Endodermal cell (in vitro differentiated cells): ENCODE data around the gene CD86. TPM values are rescaled to one million over a fixed set of nuclear protein-coding genes. Genes with fewer than 3 reads are reported as not detected.
"Not testable (repeated sequence)": the region's sequence is repeated elsewhere in the genome, so short reads cannot be mapped to it uniquely, and the experiment has no call there.

ENCODE experiments used
- DNase-seq: peaks from one replicate; pipeline ENCODE4 v3.0.0-alpha.2; 2017
- H3K27ac ChIP-seq: 2 replicates; pipeline ENCODE4 v1.5.1; 2013; ENCODE audit warnings: mild to moderate bottlenecking, low read depth, low read length, moderate library complexity
- H3K27me3 ChIP-seq: 2 replicates; pipeline ENCODE4 v1.6.1; 2013; ENCODE audit warnings: mild to moderate bottlenecking, low read length, moderate library complexity; ENCODE audit not compliant: insufficient read depth, control insufficient read depth, poor library complexity, severe bottlenecking
- H3K36me3 ChIP-seq: 2 replicates; pipeline ENCODE4 v1.7.0; 2013; ENCODE audit warnings: mild to moderate bottlenecking, low read length, moderate library complexity; ENCODE audit not compliant: control insufficient read depth, insufficient read depth
- H3K4me1 ChIP-seq: one replicate; pipeline ENCODE4 v1.7.0; 2013; ENCODE audit warnings: low read length; ENCODE audit not compliant: control insufficient read depth, insufficient read depth
- H3K4me3 ChIP-seq: 2 replicates; pipeline ENCODE4 v1.5.1; 2013; ENCODE audit warnings: mild to moderate bottlenecking, low read length, moderate library complexity
- H3K9ac ChIP-seq: 2 replicates; pipeline ENCODE4 v1.6.1; 2013; ENCODE audit warnings: mild to moderate bottlenecking, low read length, moderate library complexity; ENCODE audit not compliant: poor library complexity, severe bottlenecking; ENCODE audit errors: extremely low read depth
- H3K9me3 ChIP-seq: 2 replicates; pipeline ENCODE4 v1.6.1; 2013; ENCODE audit warnings: mild to moderate bottlenecking, low read length, moderate library complexity; ENCODE audit not compliant: control insufficient read depth
- H3K27ac Mint-ChIP-seq: 2 replicates; pipeline ENCODE4 v1.8.0; 2020; ENCODE audit warnings: mixed read lengths
- H3K27me3 Mint-ChIP-seq: 2 replicates; pipeline ENCODE4 v1.8.0; 2021; ENCODE audit warnings: mild to moderate bottlenecking, mixed read lengths; ENCODE audit not compliant: insufficient read depth
- H3K36me3 Mint-ChIP-seq: 2 replicates; pipeline ENCODE4 v1.8.0; 2020; ENCODE audit warnings: low read depth, mixed read lengths
- H3K4me1 Mint-ChIP-seq: 2 replicates; pipeline ENCODE4 v1.8.0; 2020; ENCODE audit warnings: mixed read lengths
- H3K4me3 Mint-ChIP-seq: 2 replicates; pipeline ENCODE4 v1.8.0; 2020; ENCODE audit warnings: mild to moderate bottlenecking, moderate library complexity, mixed read lengths
- H3K9me3 Mint-ChIP-seq: 2 replicates; pipeline ENCODE4 v1.8.0; 2020; ENCODE audit warnings: mild to moderate bottlenecking, mixed read lengths
- CTCF ChIP-seq: fragments of 200-600 bp; sonication (generic); conservative IDR thresholded peaks from 2 replicates; pipeline ENCODE4 v1.5.0; 2021; ENCODE audit warnings: antibody characterized with exemption, mild to moderate bottlenecking
- WGBS, 2 experiments: methylation state at CpG; one replicate each; pipeline versions ENCODE4 v1.1.5 to v1.1.7; 2013; ENCODE audit warnings: missing lambda C conversion rate in 2 of 2, mixed read lengths in 1 of 2; ENCODE audit not compliant: insufficient coverage in 1 of 2, insufficient read length in 1 of 2; 5-methylcytosine and 5-hydroxymethylcytosine counted together
- total RNA-seq, 2 donors: library from RNA; stranded (reverse); fragmentation: NEBNext Ultra II Directional in 1 of 2; extraction: Animal tissue kit (Norgen Biotek cat#: 25700) in 1 of 2; gene quantifications; 2 replicates in 1 of 2; 3 replicates in 1 of 2; pipeline ENCODE4 v1.2.1, GENCODE V29; 2021

The CD86 gene
- total RNA-seq, 2 donors from 2014 or later, result not detected

GRCh38 chr3:122146466-122146865 lies 91.3 kb downstream of the CD86 start:
- Histone ChIP-seq H3K27ac (no peak overlapping the region), H3K9ac (no peak overlapping the region), H3K4me1 (no peaks in the 10 kb centered on the region), H3K4me3 (no peak overlapping the region), H3K9me3 (peaks cover 11% of the 10 kb centered on the region), H3K27me3 (no peaks in the 10 kb centered on the region), H3K36me3 (no peaks in the 10 kb centered on the region)
- no peak overlapping the region for H3K4me3 Mint-ChIP-seq
- no peaks in the 10 kb centered on the region for H3K4me1 Mint-ChIP-seq
- no peak for DNase-seq
- 93 to 97% methylated on average over 3 of the region's 3 CpGs for WGBS, 2 experiments
- peaks cover 2% of the 10 kb centered on the region for H3K36me3 Mint-ChIP-seq
- no peak overlapping the region for H3K27ac Mint-ChIP-seq
- no peak for TF ChIP-seq CTCF
- no peaks in the 10 kb centered on the region for H3K27me3 Mint-ChIP-seq
- H3K9me3 Mint-ChIP-seq, result peaks cover 26% of the 10 kb centered on the region

GRCh38 chr3:122148941-122149627 lies 93.9 kb downstream of the CD86 start:
- no peak overlapping the region for H3K9ac ChIP-seq
- H3K27ac ChIP-seq, result no peak overlapping the region

GRCh38 chr3:122151480-122151879 lies 96.3 kb downstream of the CD86 start:
- WGBS, 2 experiments, result 82 to 85% methylated on average over 1 of the region's 2 CpGs
- H3K27ac Mint-ChIP-seq, result no peak overlapping the region
- no peak for TF ChIP-seq CTCF
- H3K9ac ChIP-seq, result no peak overlapping the region
- no peaks in the 10 kb centered on the region for H3K36me3 Mint-ChIP-seq
- no peak overlapping the region for H3K4me3 ChIP-seq
- H3K9me3 Mint-ChIP-seq, result peaks cover 20% of the 10 kb centered on the region
- no peak overlapping the region for H3K4me3 Mint-ChIP-seq
- H3K27me3 ChIP-seq, result no peaks in the 10 kb centered on the region
- no peaks in the 10 kb centered on the region for H3K4me1 Mint-ChIP-seq
- no peaks in the 10 kb centered on the region for H3K36me3 ChIP-seq
- H3K4me1 ChIP-seq, result no peaks in the 10 kb centered on the region
- DNase-seq, result no peak
- no peak overlapping the region for H3K27ac ChIP-seq
- H3K27me3 Mint-ChIP-seq, result peaks cover 1% of the 10 kb centered on the region
- no peaks in the 10 kb centered on the region for H3K9me3 ChIP-seq

More at GRCh38 chr3:122148941-122149627, 93.9 kb downstream of the CD86 start:
- H3K27ac Mint-ChIP-seq, result no peak overlapping the region
- no peak overlapping the region for H3K4me3 Mint-ChIP-seq
- Histone ChIP-seq H3K27me3 (no peaks in the 10 kb centered on the region), H3K9me3 (peaks cover 5% of the 10 kb centered on the region), H3K4me3 (no peak overlapping the region), H3K4me1 (no peaks in the 10 kb centered on the region), H3K36me3 (no peaks in the 10 kb centered on the region)
- no peak for TF ChIP-seq CTCF
- 64 to 82% methylated on average over 2 of the region's 2 CpGs for whole genome bisulfite sequencing, 2 experiments
- H3K36me3 Mint-ChIP-seq, result no peaks in the 10 kb centered on the region
- no peak for DNase-seq
- H3K9me3 Mint-ChIP-seq, result peaks cover 9% of the 10 kb centered on the region
- H3K4me1 Mint-ChIP-seq, result no peaks in the 10 kb centered on the region
- no peaks in the 10 kb centered on the region for H3K27me3 Mint-ChIP-seq

- H3K9me3 Mint-ChIP-seq, result peaks cover 27% of the 10 kb centered on the region
- H3K9ac ChIP-seq, H3K36me3 Mint-ChIP-seq, H3K4me1 ChIP-seq, DNase-seq, H3K36me3 ChIP-seq, H3K4me3 ChIP-seq, H3K27me3 ChIP-seq, H3K4me1 Mint-ChIP-seq, H3K27ac Mint-ChIP-seq, H3K27ac ChIP-seq, H3K27me3 Mint-ChIP-seq, H3K4me3 Mint-ChIP-seq: not testable (repeated sequence)
- peaks cover 12% of the 10 kb centered on the region for H3K9me3 ChIP-seq
- no CpG with 5 or more reads among the region's 31 CpGs for WGBS, 2 experiments
Measured at GRCh38 chr3:122164983-122165382, 109.8 kb downstream of the CD86 start.
